Measurements from ENCODE around the gene NBL1. TPM values are rescaled to one million over a fixed set of nuclear protein-coding genes. Genes with fewer than 3 reads are reported as not detected.

NBL1 gene
- total and polyA plus RNA-seq, 9 donors, result 127 to 852 (median 525) TPM

DNA sequence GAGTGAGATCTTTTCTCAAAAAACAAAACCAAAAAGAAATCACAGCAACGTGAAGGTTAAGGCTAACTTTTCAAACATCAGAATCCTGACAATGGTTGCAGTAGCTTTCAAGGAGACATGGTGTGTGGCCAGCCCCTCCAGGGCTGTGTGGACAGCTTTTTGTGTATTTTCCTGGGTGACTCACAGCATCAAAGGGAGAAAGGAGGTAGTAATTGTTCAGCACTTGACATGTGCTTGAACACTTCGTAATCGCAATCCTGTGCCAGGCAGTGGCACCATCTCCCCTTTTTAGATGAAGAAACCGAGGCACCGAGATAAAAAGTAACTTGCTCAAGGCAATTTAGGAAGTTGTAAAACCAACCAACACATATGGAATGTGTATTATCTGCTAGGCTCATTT, 10.3 kb downstream of the NBL1 start:
- H3K27ac ChIP-seq, result no peak overlapping the region
- H3K36me3 ChIP-seq, result no peaks in the 10 kb centered on the region
- peaks cover 25% of the 10 kb centered on the region for H3K4me1 ChIP-seq (ENCODE audit: insufficient read depth)
- no peaks in the 10 kb centered on the region for H3K27me3 ChIP-seq
- intact Hi-C loops (cut with DNase I), result loop anchor here (5.0 kb wide), 2 partner anchors 262 to 312 kb away; no protein-coding TSS in a partner anchor
- TF ChIP-seq EP300 (IDR thresholded peaks at IDR 0.05) (no peak), POLR2A (IDR thresholded peaks at IDR 0.05) (no peak)
- TF ChIP-seq, protein P1, sequence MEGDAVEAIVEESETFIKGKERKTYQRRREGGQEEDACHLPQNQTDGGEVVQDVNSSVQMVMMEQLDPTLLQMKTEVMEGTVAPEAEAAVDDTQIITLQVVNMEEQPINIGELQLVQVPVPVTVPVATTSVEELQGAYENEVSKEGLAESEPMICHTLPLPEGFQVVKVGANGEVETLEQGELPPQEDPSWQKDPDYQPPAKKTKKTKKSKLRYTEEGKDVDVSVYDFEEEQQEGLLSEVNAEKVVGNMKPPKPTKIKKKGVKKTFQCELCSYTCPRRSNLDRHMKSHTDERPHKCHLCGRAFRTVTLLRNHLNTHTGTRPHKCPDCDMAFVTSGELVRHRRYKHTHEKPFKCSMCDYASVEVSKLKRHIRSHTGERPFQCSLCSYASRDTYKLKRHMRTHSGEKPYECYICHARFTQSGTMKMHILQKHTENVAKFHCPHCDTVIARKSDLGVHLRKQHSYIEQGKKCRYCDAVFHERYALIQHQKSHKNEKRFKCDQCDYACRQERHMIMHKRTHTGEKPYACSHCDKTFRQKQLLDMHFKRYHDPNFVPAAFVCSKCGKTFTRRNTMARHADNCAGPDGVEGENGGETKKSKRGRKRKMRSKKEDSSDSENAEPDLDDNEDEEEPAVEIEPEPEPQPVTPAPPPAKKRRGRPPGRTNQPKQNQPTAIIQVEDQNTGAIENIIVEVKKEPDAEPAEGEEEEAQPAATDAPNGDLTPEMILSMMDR (IDR thresholded peaks at IDR 0.05), result no peak
- H3K9me3 ChIP-seq, result no peaks in the 10 kb centered on the region
- WGBS, 3 donors, result 71 to 75% (median 72%) methylated on average over 5 of the region's 5 CpGs
- DNase-seq, result no peak
- no peak overlapping the region for H3K4me3 ChIP-seq

DNA sequence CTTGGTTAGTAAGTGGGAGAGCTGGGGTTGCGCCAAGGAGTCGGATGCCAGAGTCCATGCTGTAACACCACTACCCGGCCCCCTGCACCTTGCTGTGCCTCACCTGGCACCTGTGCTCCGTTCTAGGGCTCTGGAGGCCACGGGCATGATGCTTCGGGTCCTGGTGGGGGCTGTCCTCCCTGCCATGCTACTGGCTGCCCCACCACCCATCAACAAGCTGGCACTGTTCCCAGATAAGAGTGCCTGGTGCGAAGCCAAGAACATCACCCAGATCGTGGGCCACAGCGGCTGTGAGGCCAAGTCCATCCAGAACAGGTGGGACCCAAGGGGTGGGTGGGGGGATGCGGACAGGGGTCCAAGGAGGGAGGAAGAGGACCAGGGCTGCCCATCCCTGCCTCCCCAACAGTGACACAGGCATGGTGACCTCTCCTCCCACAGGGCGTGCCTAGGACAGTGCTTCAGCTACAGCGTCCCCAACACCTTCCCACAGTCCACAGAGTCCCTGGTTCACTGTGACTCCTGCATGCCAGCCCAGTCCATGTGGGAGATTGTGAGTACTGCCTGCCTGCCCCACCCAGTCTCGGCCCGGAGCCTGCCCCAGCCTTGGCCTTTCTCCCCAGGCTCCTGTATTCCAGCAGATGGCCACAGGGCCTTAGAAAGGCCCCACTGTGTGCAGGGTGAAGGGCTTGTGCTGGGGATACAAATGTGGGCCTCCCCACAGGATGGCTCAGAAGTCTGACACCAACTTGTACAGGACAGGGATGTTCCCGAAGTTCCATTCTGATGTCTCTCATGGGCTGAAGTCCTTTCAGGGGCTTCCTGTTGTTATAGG, 11.0 kb downstream of the NBL1 start:
- Histone ChIP-seq H3K9me3 (no peaks in the 10 kb centered on the region), H3K27ac (peak overlapping the region in 1 of 2 donors; percentile 36), H3K4me1 (ENCODE audit: insufficient read depth) (peaks cover 19% of the 10 kb centered on the region), H3K27me3 (no peaks in the 10 kb centered on the region), H3K36me3 (no peaks in the 10 kb centered on the region), H3K4me3 (no peak overlapping the region)
- peak in 3 of 5 donors; percentile 44 to 61 (median 59) for DNase-seq
- 60 to 65% (median 64%) methylated on average over 15 of the region's 15 CpGs for WGBS, 3 donors
- TF ChIP-seq EP300 (IDR thresholded peaks at IDR 0.05), result no peak
- TF ChIP-seq, protein P1 (IDR thresholded peaks at IDR 0.05), result no peak
- no peak for TF ChIP-seq POLR2A (IDR thresholded peaks at IDR 0.05)
- intact Hi-C loops (cut with DNase I), result loop anchor here (5.0 kb wide), 4 partner anchors 263 to 403 kb away; partner anchors contain the start of genes EMC1 (in 1 of the 4) and MRTO4 (in 1 of the 4)

DNA sequence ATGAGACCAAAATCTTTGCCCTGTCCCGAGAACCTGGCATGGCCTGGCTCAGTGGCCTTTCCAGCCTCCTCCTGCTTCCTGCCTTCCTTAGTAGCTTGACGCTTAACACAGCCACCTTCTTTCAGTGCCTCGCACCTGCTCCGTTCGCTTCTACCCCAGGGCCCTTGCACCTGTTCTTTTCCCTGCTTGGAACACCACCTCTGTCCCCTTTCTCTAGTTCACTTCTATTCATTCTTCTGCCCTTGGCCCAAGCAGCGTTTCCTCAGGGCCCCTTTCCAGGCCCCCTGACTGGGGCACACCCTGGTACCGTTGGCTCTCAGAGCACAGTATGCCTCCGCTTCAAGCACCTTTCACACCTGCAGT, 11.6 kb downstream of the NBL1 start:
- peak overlapping the region in 1 of 2 donors; percentile 36 for H3K27ac ChIP-seq
- no peak overlapping the region for H3K4me3 ChIP-seq
- no peak for DNase-seq
- H3K36me3 ChIP-seq, result no peaks in the 10 kb centered on the region
- no peak for TF ChIP-seq EP300 (IDR thresholded peaks at IDR 0.05)
- no peak for TF ChIP-seq POLR2A (IDR thresholded peaks at IDR 0.05)
- TF ChIP-seq, protein P1 (IDR thresholded peaks at IDR 0.05), result no peak
- H3K9me3 ChIP-seq, result no peaks in the 10 kb centered on the region
- peaks cover 15% of the 10 kb centered on the region for H3K4me1 ChIP-seq (ENCODE audit: insufficient read depth)
- no peaks in the 10 kb centered on the region for H3K27me3 ChIP-seq
- intact Hi-C loops (cut with DNase I), result loop anchor here in 2 of 4 donors (5.0 kb wide), 2 partner anchors 308 to 403 kb away; partner anchors contain the start of genes EMC1 (in 1 of the 2) and MRTO4 (in 1 of the 2)
- 83 to 90% (median 86%) methylated on average over 8 of the region's 8 CpGs for WGBS, 3 donors

DNA sequence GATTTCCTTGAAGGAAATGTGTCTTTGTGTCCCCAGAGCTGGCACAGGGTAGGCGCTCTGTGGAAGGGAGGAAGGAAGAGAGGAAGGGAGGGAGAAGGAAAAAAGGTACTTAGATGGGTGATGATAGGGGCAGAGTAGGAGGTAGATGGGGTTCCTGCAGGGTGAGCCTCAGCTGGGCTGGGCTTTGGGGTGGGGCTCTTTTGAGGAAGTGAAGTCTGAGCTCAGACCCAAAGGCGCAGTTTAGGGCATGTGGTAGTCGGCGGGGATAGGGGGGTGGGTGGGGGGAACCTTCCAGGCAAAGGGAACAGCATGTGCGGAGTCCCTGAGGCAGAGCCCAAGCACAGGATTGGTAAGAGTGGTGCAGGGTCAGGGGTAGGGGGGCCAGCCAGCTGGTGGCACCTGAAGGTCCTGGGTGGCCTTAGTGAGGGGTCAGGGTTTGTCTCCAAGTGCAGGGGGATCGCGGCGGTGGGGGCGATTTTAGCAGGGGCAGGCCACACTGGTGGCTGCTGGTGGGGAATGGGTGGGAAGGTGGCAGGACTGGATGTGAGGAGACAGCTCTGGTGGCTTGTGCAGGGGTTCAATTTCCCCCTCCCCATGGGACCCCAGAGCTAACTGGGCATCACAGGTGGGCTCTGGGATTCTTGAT, 12.1 kb downstream of the NBL1 start:
- intact Hi-C loops (cut with DNase I), result loop anchor here in 2 of 4 donors (5.0 kb wide), 2 partner anchors 309 to 404 kb away; partner anchors contain the start of genes EMC1 (in 1 of the 2) and MRTO4 (in 1 of the 2)
- Histone ChIP-seq H3K9me3 (no peaks in the 10 kb centered on the region), H3K4me1 (ENCODE audit: insufficient read depth) (peaks cover 10% of the 10 kb centered on the region), H3K27ac (no peak overlapping the region), H3K4me3 (no peak overlapping the region), H3K27me3 (no peaks in the 10 kb centered on the region), H3K36me3 (no peaks in the 10 kb centered on the region)
- WGBS, 3 donors, result 86 to 93% (median 90%) methylated on average over 9 of the region's 9 CpGs
- DNase-seq, result peak in 1 of 5 donors; percentile 41
- TF ChIP-seq POLR2A (IDR thresholded peaks at IDR 0.05) (no peak), EP300 (IDR thresholded peaks at IDR 0.05) (no peak)
- TF ChIP-seq, protein P1 (IDR thresholded peaks at IDR 0.05), result no peak

Data from ovary (tissue), 9 donors.